GM23338 (cell line): ENCODE measurements around the gene STRA8. TPM values are rescaled to one million over a fixed set of nuclear protein-coding genes. Genes with fewer than 3 reads are reported as not detected.

Experiments used
- ATAC-seq: fragments of 200-7000 bp; cut with Tn5 transposase; 3 replicates; pipeline ENCODE4 v1.9.1; 2020
- DNase-seq: peaks from one replicate; pipeline ENCODE4 v3.0.0-alpha.2; 2015; ENCODE audit warnings: low spot score
- H2AFZ ChIP-seq: fragments of 200-600 bp; sonication (generic); 2 replicates; pipeline ENCODE4 v1.8.0; 2016; ENCODE audit warnings: antibody characterized with exemption, mild to moderate bottlenecking, moderate library complexity
- H3F3A ChIP-seq: fragments of 200-600 bp; sonication (generic); replicated peaks from 2 replicates; pipeline ENCODE4 v1.8.0; 2017; ENCODE audit warnings: antibody characterized with exemption, mixed run types, low read depth
- H3K27ac ChIP-seq: fragments of 200-600 bp; sonication (generic); 2 replicates; pipeline ENCODE4 v1.6.1; 2016; ENCODE audit warnings: low read depth
- H3K27me3 ChIP-seq: fragments of 200-600 bp; sonication (generic); 2 replicates; pipeline ENCODE4 v1.8.0; 2016; ENCODE audit warnings: mild to moderate bottlenecking, mixed run types, moderate library complexity; ENCODE audit not compliant: insufficient read depth
- H3K36me3 ChIP-seq: fragments of 200-600 bp; sonication (generic); 2 replicates; pipeline ENCODE4 v1.8.0; 2016; ENCODE audit warnings: mild to moderate bottlenecking; ENCODE audit not compliant: insufficient read depth
- H3K4me1 ChIP-seq: fragments of 200-600 bp; sonication (generic); 2 replicates; pipeline ENCODE4 v1.8.0; 2016; ENCODE audit warnings: mild to moderate bottlenecking, moderate library complexity; ENCODE audit not compliant: insufficient read depth
- H3K4me2 ChIP-seq: fragments of 200-600 bp; sonication (generic); 2 replicates; pipeline ENCODE4 v1.7.1; 2017; ENCODE audit warnings: mixed run types
- H3K4me3 ChIP-seq: fragments of 200-600 bp; sonication (generic); 2 replicates; pipeline ENCODE4 v1.6.1; 2016; ENCODE audit warnings: mixed run types
- H3K79me2 ChIP-seq: fragments of 200-600 bp; sonication (generic); replicated peaks from 2 replicates; pipeline ENCODE4 v1.8.0; 2017; ENCODE audit warnings: mild to moderate bottlenecking; ENCODE audit not compliant: insufficient read depth
- H3K9me2 ChIP-seq: fragments of 200-600 bp; sonication (generic); 2 replicates; pipeline ENCODE4 v1.8.0; 2017; ENCODE audit not compliant: insufficient read depth
- H4K20me1 ChIP-seq: fragments of 200-600 bp; sonication (generic); replicated peaks from 2 replicates; pipeline ENCODE4 v1.8.0; 2017; ENCODE audit warnings: mild to moderate bottlenecking; ENCODE audit not compliant: insufficient read depth
- H3K27ac Mint-ChIP-seq: 2 replicates; pipeline ENCODE4 v1.8.0; 2020; ENCODE audit warnings: inconsistent platforms, mild to moderate bottlenecking, moderate library complexity, mixed read lengths
- H3K27me3 Mint-ChIP-seq: 3 replicates; pipeline ENCODE4 v1.8.0; 2022; ENCODE audit warnings: low read depth, mild to moderate bottlenecking, moderate library complexity, mixed read lengths, inconsistent platforms; ENCODE audit not compliant: insufficient read depth, poor library complexity
- H3K36me3 Mint-ChIP-seq: 3 replicates; pipeline ENCODE4 v1.8.0; 2021; ENCODE audit warnings: low read depth, mild to moderate bottlenecking, inconsistent platforms, moderate library complexity, mixed read lengths
- H3K4me1 Mint-ChIP-seq: 3 replicates; pipeline ENCODE4 v1.8.0; 2020; ENCODE audit warnings: mild to moderate bottlenecking, inconsistent platforms, mixed read lengths
- H3K4me3 Mint-ChIP-seq: 3 replicates; pipeline ENCODE4 v1.8.0; 2021; ENCODE audit warnings: moderate library complexity, mild to moderate bottlenecking, inconsistent platforms, mixed read lengths
- H3K9me3 Mint-ChIP-seq: 3 replicates; pipeline ENCODE4 v1.8.0; 2020; ENCODE audit warnings: moderate library complexity, mild to moderate bottlenecking, inconsistent platforms, mixed read lengths
- CREB1 ChIP-seq: fragments of 250-450 bp; sonication (Bioruptor Pico); IDR thresholded peaks from 2 replicates; pipeline ENCODE4 v1.5.0; 2020; ENCODE audit warnings: low read depth, mild to moderate bottlenecking, moderate library complexity
- ETS1 ChIP-seq: IDR thresholded peaks from 2 replicates; pipeline ENCODE4 v1.6.1; 2016; ENCODE audit warnings: antibody characterized with exemption
- EZH2 ChIP-seq: fragments of 200-600 bp; sonication (generic); IDR thresholded peaks from one replicate; pipeline ENCODE4 v1.8.0; 2017; ENCODE audit warnings: antibody characterized with exemption, mild to moderate bottlenecking, low read depth; ENCODE audit not compliant: unreplicated experiment
- NANOG ChIP-seq: IDR thresholded peaks from 2 replicates; pipeline ENCODE4 v1.6.1; 2016; ENCODE audit warnings: antibody characterized with exemption, borderline replicate concordance
- REST ChIP-seq: IDR thresholded peaks from one replicate; pipeline ENCODE4 v1.6.1; 2018; ENCODE audit warnings: antibody characterized with exemption; ENCODE audit not compliant: unreplicated experiment
- ZNF114 ChIP-seq: fragments of 250-450 bp; sonication (Bioruptor Pico); IDR thresholded peaks from 2 replicates; pipeline ENCODE4 v1.5.0; 2020; ENCODE audit warnings: mild to moderate bottlenecking, moderate library complexity
- ZNF331 ChIP-seq: fragments of 250-450 bp; sonication (Bioruptor Pico); IDR thresholded peaks from 2 replicates; pipeline ENCODE4 v1.5.0; 2020; ENCODE audit warnings: low read depth, mild to moderate bottlenecking, moderate library complexity
- ZNF462 ChIP-seq: fragments of 250-450 bp; sonication (Bioruptor Pico); IDR thresholded peaks from 2 replicates; pipeline ENCODE4 v1.5.0; 2020; ENCODE audit warnings: mild to moderate bottlenecking, moderate library complexity
- polyA plus RNA-seq: library from polyadenylated mRNA; unstranded; fragments of >200 nt; fragmentation: Nextera tagmentation; extraction: Ambion mirVana; gene quantifications from 2 replicates; pipeline ENCODE4 v1.2.1, GENCODE V29; 2016
- total RNA-seq: library from RNA; depleted of rRNA; stranded (reverse); fragments of >200 nt; shearing (Covaris generic); gene quantifications from 2 replicates; pipeline ENCODE4 v1.2.3, GENCODE V29; 2014

The STRA8 gene
- total and polyA plus RNA-seq, 2 experiments from 2014 or later: not detected

DNA sequence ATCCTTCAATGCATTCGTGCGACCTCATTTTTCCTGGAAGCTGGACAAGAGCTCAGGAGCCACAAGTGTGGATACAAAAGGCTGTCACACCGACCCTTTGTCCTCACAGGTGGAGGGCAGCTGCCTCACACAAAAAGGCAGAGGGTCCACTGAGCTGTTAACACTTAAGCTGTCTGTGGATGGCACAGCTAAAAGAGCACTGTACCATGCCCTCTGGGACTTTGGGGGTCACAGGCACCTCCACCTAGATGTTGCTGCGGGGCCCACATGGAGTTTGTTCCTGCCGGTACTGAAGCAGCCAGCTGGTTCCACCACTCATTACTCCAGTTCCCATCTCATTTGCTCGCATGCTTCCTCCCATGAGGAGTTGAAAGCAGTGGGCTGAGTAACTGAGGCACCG is 57.0 kb downstream of the STRA8 start (continued):
- no peak for TF ChIP-seq REST

DNA sequence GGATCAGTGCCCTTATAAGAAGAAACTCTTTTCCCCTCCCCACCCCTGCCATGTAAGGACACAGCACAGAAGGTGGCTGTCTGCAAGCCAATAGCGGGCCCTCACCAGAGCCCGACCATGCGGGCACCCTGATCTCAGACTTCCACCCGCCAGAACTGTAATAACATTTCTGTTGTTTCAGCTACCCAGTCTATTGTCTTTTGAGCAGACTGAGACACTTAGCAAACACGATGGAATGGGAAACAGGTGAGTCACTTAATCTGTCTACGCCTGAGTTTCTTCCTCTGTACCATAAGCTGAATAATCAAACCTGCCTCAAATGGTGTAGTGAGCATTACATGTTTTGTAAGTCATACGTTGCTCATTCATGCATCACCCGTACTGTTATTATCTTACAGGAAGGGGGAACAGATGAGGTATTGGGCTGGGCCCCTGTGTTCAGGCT is 58.2 kb downstream of the STRA8 start:
- no peaks in the 10 kb centered on the region for H3K4me1 ChIP-seq
- H3K36me3 ChIP-seq: no peaks in the 10 kb centered on the region
- Mint-ChIP-seq H3K36me3 (no peaks in the 10 kb centered on the region), H3K4me3 (no peak overlapping the region), H3K9me3 (peaks cover 5% of the 10 kb centered on the region; the same call in 2 of the 3 replicates), H3K27me3 (no peaks in the 10 kb centered on the region), H3K27ac (no peak overlapping the region), H3K4me1 (no peaks in the 10 kb centered on the region)
- H2AFZ ChIP-seq: peak overlapping the region; percentile 43
- H3K79me2 ChIP-seq: no peaks in the 10 kb centered on the region
- no peaks in the 10 kb centered on the region for H4K20me1 ChIP-seq
- DNase-seq (no peak), ATAC-seq (no peak)
- H3K4me2 ChIP-seq: no peak overlapping the region
- H3F3A ChIP-seq: no peaks in the 10 kb centered on the region
- no peak overlapping the region for H3K4me3 ChIP-seq
- H3K27me3 ChIP-seq: no peaks in the 10 kb centered on the region
- H3K9me2 ChIP-seq: no peaks in the 10 kb centered on the region
- no peak overlapping the region for H3K27ac ChIP-seq
- TF ChIP-seq EZH2 (no peak), ZNF331 (CRISPR knock-in tag) (no peak), ZNF114 (CRISPR knock-in tag) (no peak), REST (no peak), ETS1 (no peak), ZNF462 (CRISPR knock-in tag) (no peak), NANOG (no peak), CREB1 (CRISPR knock-in tag) (no peak)
